Psoas muscle (tissue), 8 donors: Measurements from ENCODE around the gene GCN1. TPM values are rescaled to one million over a fixed set of nuclear protein-coding genes. Genes with fewer than 3 reads are reported as not detected.

Source experiments
- ATAC-seq, 4 donors: fragments of 200-7000 bp; cut with Tn5 transposase; one replicate each; pipeline ENCODE4 v1.9.1; 2020; ENCODE audit warnings: moderate library complexity in 3 of 4, mild to moderate bottlenecking in 2 of 4
- DNase-seq, 2 donors: peaks; one replicate each; pipeline ENCODE4 v3.0.0-alpha.2; 2020
- H3K27ac ChIP-seq: fragments of 200-600 bp; one replicate; pipeline ENCODE4 v1.8.0; 2022
- H3K27me3 ChIP-seq, 3 donors: fragments of 200-600 bp in 1 of 3; one replicate each; pipeline versions ENCODE4 v1.6.1 to v1.8.0; 2013 to 2022; ENCODE audit warnings: low read length in 2 of 3, mild to moderate bottlenecking in 2 of 3, moderate library complexity in 1 of 3; ENCODE audit not compliant: insufficient read depth in 3 of 3
- H3K36me3 ChIP-seq, 2 donors: fragments of 200-600 bp in 1 of 2; one replicate each; pipeline versions ENCODE4 v1.6.1 to v1.8.0; 2013 to 2022; ENCODE audit warnings: low read depth in 1 of 2, mild to moderate bottlenecking in 1 of 2, moderate library complexity in 1 of 2; ENCODE audit not compliant: insufficient read depth in 1 of 2
- H3K4me1 ChIP-seq: fragments of 200-600 bp; one replicate; pipeline ENCODE4 v1.8.0; 2022
- H3K4me3 ChIP-seq: fragments of 200-600 bp; one replicate; pipeline ENCODE4 v1.8.0; 2022; ENCODE audit warnings: mild to moderate bottlenecking
- H3K9me3 ChIP-seq: fragments of 200-600 bp; one replicate; pipeline ENCODE4 v1.8.0; 2022
- WGBS, 3 donors: extraction: QIAGEN DNeasy Blood & Tissue Kit; methylation state at CpG; one replicate each; pipeline versions ENCODE4 v1.1.6 to v1.1.7; 2013; 5-methylcytosine and 5-hydroxymethylcytosine counted together
- intact Hi-C, 2 donors: fragments of 100-400 bp; cut with DNase I; formaldehyde crosslinking; loops; one replicate each; pipeline versions ENCODE4 v1.11.0 to v1.14.2; 2022
- polyA plus RNA-seq, 3 donors: library from polyadenylated mRNA; stranded (reverse); fragments of 200-250 nt; gene quantifications; one replicate each; pipeline ENCODE4 v1.2.3, GENCODE V29; 2013
- total RNA-seq, 4 donors: library from RNA; stranded (reverse); fragmentation: NEBNext Ultra II Directional in 2 of 4; extraction: Animal tissue kit (Norgen Biotek cat#: 25700) in 2 of 4; gene quantifications; one replicate each; pipeline versions ENCODE4 v1.2.1 to v1.2.4, GENCODE V29; 2021 to 2023
- TF ChIP-seq, protein P1 (sequence below): fragments of 200-600 bp; IDR thresholded peaks from one replicate; pipeline ENCODE4 v1.8.0; 2022; ENCODE audit warnings: antibody characterized with exemption
- donor health status: healthy with polysubstance abuse.
- donor health status: DM: no; HTN: no; CAD: no; lungs with moderate emphysema.
- donor health status: Bipolar disorder and iron deficiency.
- donor health status: healthy.
- donor health status: DM: yes; HTN: yes; CAD: no.
- donor health status: DM: no; HTN: no; CAD: no.
- donor health status: DM: no; HTN: no; CAD: no.
- donor health status: DM: yes; HTN: yes; CAD: no.

GCN1 gene
- total and polyA plus RNA-seq, 7 donors: 19.6 to 80.9 (median 63.1) TPM

- peak in 3 of 4 donors; percentile 48 to 80 (median 75) for ATAC-seq
Observed at GRCh38 chr12:120175537-120175936, 19.0 kb downstream of the GCN1 start.

GRCh38 chr12:120175062-120175461 is 19.5 kb downstream of the GCN1 start:
- H3K9me3 ChIP-seq: no peaks in the 10 kb centered on the region
- no peak overlapping the region for H3K27ac ChIP-seq
- ATAC-seq: no peak
- H3K27me3 ChIP-seq: no peaks in the 10 kb centered on the region
- no peaks in the 10 kb centered on the region for H3K4me1 ChIP-seq
- peaks cover 26 to 100% of the 10 kb centered on the region in 2 donors for H3K36me3 ChIP-seq
- no peak overlapping the region for H3K4me3 ChIP-seq
- WGBS, 3 donors: 82 to 86% (median 86%) methylated on average over 5 of the region's 5 CpGs
- DNase-seq: no peak
- TF ChIP-seq, protein P1, sequence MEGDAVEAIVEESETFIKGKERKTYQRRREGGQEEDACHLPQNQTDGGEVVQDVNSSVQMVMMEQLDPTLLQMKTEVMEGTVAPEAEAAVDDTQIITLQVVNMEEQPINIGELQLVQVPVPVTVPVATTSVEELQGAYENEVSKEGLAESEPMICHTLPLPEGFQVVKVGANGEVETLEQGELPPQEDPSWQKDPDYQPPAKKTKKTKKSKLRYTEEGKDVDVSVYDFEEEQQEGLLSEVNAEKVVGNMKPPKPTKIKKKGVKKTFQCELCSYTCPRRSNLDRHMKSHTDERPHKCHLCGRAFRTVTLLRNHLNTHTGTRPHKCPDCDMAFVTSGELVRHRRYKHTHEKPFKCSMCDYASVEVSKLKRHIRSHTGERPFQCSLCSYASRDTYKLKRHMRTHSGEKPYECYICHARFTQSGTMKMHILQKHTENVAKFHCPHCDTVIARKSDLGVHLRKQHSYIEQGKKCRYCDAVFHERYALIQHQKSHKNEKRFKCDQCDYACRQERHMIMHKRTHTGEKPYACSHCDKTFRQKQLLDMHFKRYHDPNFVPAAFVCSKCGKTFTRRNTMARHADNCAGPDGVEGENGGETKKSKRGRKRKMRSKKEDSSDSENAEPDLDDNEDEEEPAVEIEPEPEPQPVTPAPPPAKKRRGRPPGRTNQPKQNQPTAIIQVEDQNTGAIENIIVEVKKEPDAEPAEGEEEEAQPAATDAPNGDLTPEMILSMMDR: no peak
- intact Hi-C loops: loop anchor here in 1 of 2 donors (5.0 kb wide), 1 partner anchor 38 kb away; no protein-coding TSS in a partner anchor

More at GRCh38 chr12:120175537-120175936, 19.0 kb downstream of the GCN1 start:
- WGBS, 3 donors: 84 to 87% (median 84%) methylated on average over 11 of the region's 11 CpGs
- Histone ChIP-seq H3K36me3 (peaks cover 26 to 100% of the 10 kb centered on the region in 2 donors), H3K4me3 (no peak overlapping the region), H3K27ac (no peak overlapping the region), H3K27me3 (no peaks in the 10 kb centered on the region), H3K4me1 (no peaks in the 10 kb centered on the region), H3K9me3 (no peaks in the 10 kb centered on the region)
- TF ChIP-seq, protein P1: no peak
- intact Hi-C loops: loop anchor here in 1 of 2 donors (5.0 kb wide), 1 partner anchor 38 kb away; no protein-coding TSS in a partner anchor
- DNase-seq: no peak

- Histone ChIP-seq H3K4me1 (no peaks in the 10 kb centered on the region), H3K36me3 (peaks cover 24 to 100% of the 10 kb centered on the region in 2 donors), H3K27me3 (no peaks in the 10 kb centered on the region), H3K27ac (no peak overlapping the region), H3K4me3 (no peak overlapping the region), H3K9me3 (no peaks in the 10 kb centered on the region)
- ATAC-seq: no peak
- intact Hi-C loops: no loop called here
- no peak for DNase-seq
- TF ChIP-seq, protein P1: no peak
- 92 to 96% (median 93%) methylated on average over 3 of the region's 3 CpGs for WGBS, 3 donors
Observed at GRCh38 chr12:120172053-120172452, 22.5 kb downstream of the GCN1 start.

DNA sequence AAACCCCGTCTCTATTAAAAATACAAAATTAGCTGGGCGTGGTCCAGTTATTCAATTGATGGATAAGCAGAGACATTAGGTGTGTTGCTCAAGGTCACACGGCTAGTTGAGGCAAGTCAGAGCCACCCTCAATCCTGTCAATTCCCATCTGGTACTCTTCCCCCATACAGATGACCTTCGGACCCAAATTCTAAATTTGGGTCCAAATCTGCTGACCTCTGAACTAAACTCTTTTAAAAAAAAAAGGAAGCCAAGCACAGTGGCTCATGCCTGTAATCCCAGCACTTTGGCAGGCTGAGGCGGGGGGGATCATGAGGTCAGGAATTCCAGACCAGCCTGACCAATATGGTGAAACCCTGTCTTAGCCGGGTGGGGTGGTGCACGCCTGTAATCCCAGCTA is 23.9 kb downstream of the GCN1 start:
- H3K27me3 ChIP-seq: no peaks in the 10 kb centered on the region
- intact Hi-C loops: no loop called here
- peaks cover 21 to 100% of the 10 kb centered on the region in 2 donors for H3K36me3 ChIP-seq
- WGBS, 3 donors: 89 to 96% (median 94%) methylated on average over 7 of the region's 7 CpGs
- H3K27ac ChIP-seq: no peak overlapping the region
- H3K4me3 ChIP-seq: no peak overlapping the region
- ATAC-seq: no peak
- DNase-seq: no peak
- no peaks in the 10 kb centered on the region for H3K4me1 ChIP-seq
- no peaks in the 10 kb centered on the region for H3K9me3 ChIP-seq
- TF ChIP-seq, protein P1: no peak

DNA sequence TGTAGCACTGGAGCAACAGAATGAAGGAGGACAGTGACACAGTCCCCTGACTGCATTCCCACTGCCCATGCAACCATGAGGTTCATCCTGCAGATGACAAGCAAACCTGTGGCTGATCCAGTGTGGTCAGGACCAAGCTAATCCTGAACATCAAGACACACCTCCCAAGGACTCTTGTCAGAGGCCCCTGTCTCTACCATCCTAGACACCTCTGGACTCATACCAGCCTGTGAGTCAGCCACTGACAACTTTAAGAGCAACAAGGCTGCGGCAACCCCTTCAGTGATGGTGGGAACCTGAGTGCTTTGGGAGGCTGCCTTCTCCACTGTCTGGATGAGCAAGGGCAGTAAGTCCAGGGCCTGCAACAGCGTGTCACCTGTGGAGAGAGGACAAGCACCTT is 24.6 kb downstream of the GCN1 start:
- no peaks in the 10 kb centered on the region for H3K27me3 ChIP-seq
- WGBS, 3 donors: 91 to 99% (median 97%) methylated on average over 2 of the region's 2 CpGs
- no peaks in the 10 kb centered on the region for H3K9me3 ChIP-seq
- TF ChIP-seq, protein P1: no peak
- no peak overlapping the region for H3K4me3 ChIP-seq
- ATAC-seq: peak in 1 of 4 donors; percentile 20
- intact Hi-C loops: no loop called here
- H3K27ac ChIP-seq: no peak overlapping the region
- no peak for DNase-seq
- H3K36me3 ChIP-seq: peaks cover 21 to 96% of the 10 kb centered on the region in 2 donors
- H3K4me1 ChIP-seq: no peaks in the 10 kb centered on the region
